G401 (cell line): ENCODE measurements around the gene BRD7. TPM values are rescaled to one million over a fixed set of nuclear protein-coding genes. Genes with fewer than 3 reads are reported as not detected.

ENCODE experiments used
- DNase-seq: peaks from one replicate; pipeline ENCODE4 v3.0.0-alpha.2; 2015; ENCODE audit warnings: low spot score
- in situ Hi-C: cut with HindIII; loops from 2 replicates; pipeline ENCODE4 v1.10.0; 2016; ENCODE audit warnings: low sequenced_read_pairs, mixed read lengths
- total RNA-seq: library from RNA; depleted of rRNA; stranded (reverse); fragments of >200 nt; shearing (Covaris generic); gene quantifications from 2 replicates; pipeline ENCODE4 v1.2.3, GENCODE V29; 2014

Gene BRD7
- total RNA-seq, 1 experiment from 2014 or later = 55.5 TPM

- no peak for DNase-seq
- in situ Hi-C loops = no loop called here
These were observed 22.3 kb upstream of the BRD7 start for GRCh38 chr16:50390914-50391716.

- in situ Hi-C loops = no loop called here
- peak; percentile 82 for DNase-seq
These were observed 21.6 kb upstream of the BRD7 start for GRCh38 chr16:50390371-50390771.

GRCh38 chr16:50389900-50390299 lies 21.1 kb upstream of the BRD7 start:
- in situ Hi-C loops = no loop called here
- DNase-seq = no peak

GRCh38 chr16:50388496-50388895 lies 19.7 kb upstream of the BRD7 start:
- peak; percentile 95 for DNase-seq
- in situ Hi-C loops = no loop called here

- in situ Hi-C loops = no loop called here
- DNase-seq = peak; percentile 76
These were observed 18.0 kb upstream of the BRD7 start for GRCh38 chr16:50386774-50387173.

- peak; percentile 33 for DNase-seq
- in situ Hi-C loops = no loop called here
These were observed 17.4 kb upstream of the BRD7 start for GRCh38 chr16:50386139-50386538.

- in situ Hi-C loops = no loop called here
These were observed 15.8 kb upstream of the BRD7 start for GRCh38 chr16:50384500-50385135.

GRCh38 chr16:50381679-50382440 lies 13.1 kb upstream of the BRD7 start:
- in situ Hi-C loops = no loop called here
- no peak for DNase-seq

More at GRCh38 chr16:50384500-50385135, 15.8 kb upstream of the BRD7 start:
- DNase-seq = no peak

GRCh38 chr16:50378417-50378816 lies 9.6 kb upstream of the BRD7 start:
- DNase-seq = no peak
- in situ Hi-C loops = no loop called here

GRCh38 chr16:50377001-50377400 lies 8.2 kb upstream of the BRD7 start:
- no peak for DNase-seq
- in situ Hi-C loops = no loop called here

- in situ Hi-C loops = no loop called here
These were observed 5.0 kb upstream of the BRD7 start for GRCh38 chr16:50373780-50374179.

GRCh38 chr16:50373345-50373701 lies 4.5 kb upstream of the BRD7 start:
- in situ Hi-C loops = no loop called here
- no peak for DNase-seq

More at GRCh38 chr16:50373780-50374179, 5.0 kb upstream of the BRD7 start:
- no peak for DNase-seq

- in situ Hi-C loops = no loop called here
- DNase-seq = peak; percentile 49
These were observed 4.0 kb upstream of the BRD7 start for GRCh38 chr16:50372611-50373344.

- peak; percentile 73 for DNase-seq
- in situ Hi-C loops = no loop called here
These were observed 3.3 kb upstream of the BRD7 start for GRCh38 chr16:50371936-50372595.

GRCh38 chr16:50371036-50371716 lies 2.4 kb upstream of the BRD7 start:
- in situ Hi-C loops = no loop called here
- no peak for DNase-seq

- DNase-seq = no peak
- in situ Hi-C loops = no loop called here
These were observed 481 bp upstream of the BRD7 start for GRCh38 chr16:50369133-50369804.

- in situ Hi-C loops = no loop called here
These were observed 895 bp downstream of the BRD7 start for GRCh38 chr16:50367777-50368409.

More at GRCh38 chr16:50367777-50368409, 895 bp downstream of the BRD7 start:
- DNase-seq = no peak
